Brain microvascular endothelial cell (primary cell): ENCODE data around the gene CATSPERB.

ENCODE experiments used
- DNase-seq: peaks from one replicate; pipeline ENCODE4 v3.0.0-alpha.2; 2020
- H3K27ac ChIP-seq: fragments of 250-450 bp; sonication (Bioruptor Pico); 2 replicates; pipeline ENCODE4 v1.5.1; 2020; ENCODE audit warnings: mild to moderate bottlenecking, moderate library complexity
- H3K27me3 ChIP-seq: fragments of 250-450 bp; sonication (Bioruptor Pico); replicated peaks from 2 replicates; pipeline ENCODE4 v1.5.1; 2020; ENCODE audit warnings: mild to moderate bottlenecking
- H3K36me3 ChIP-seq: fragments of 250-450 bp; sonication (Bioruptor Pico); replicated peaks from 2 replicates; pipeline ENCODE4 v1.5.1; 2020; ENCODE audit warnings: mild to moderate bottlenecking
- H3K4me3 ChIP-seq: 2 replicates; pipeline ENCODE4 v1.5.1; 2011; ENCODE audit warnings: low read depth, mild to moderate bottlenecking, control low read depth, low read length, moderate library complexity
- in situ Hi-C: cut with HindIII; loops from 2 replicates; pipeline ENCODE4 v1.10.0; 2017; ENCODE audit warnings: low sequenced_read_pairs, low pct_ligation_motif_present
- TF ChIP-seq, protein P1 (sequence below): IDR thresholded peaks from 2 replicates; pipeline ENCODE4 v1.5.1; 2011; ENCODE audit warnings: low read depth, mild to moderate bottlenecking, moderate library complexity, low read length, control low read depth, inconsistent platforms; ENCODE audit errors: missing control alignments

The CATSPERB gene

DNA sequence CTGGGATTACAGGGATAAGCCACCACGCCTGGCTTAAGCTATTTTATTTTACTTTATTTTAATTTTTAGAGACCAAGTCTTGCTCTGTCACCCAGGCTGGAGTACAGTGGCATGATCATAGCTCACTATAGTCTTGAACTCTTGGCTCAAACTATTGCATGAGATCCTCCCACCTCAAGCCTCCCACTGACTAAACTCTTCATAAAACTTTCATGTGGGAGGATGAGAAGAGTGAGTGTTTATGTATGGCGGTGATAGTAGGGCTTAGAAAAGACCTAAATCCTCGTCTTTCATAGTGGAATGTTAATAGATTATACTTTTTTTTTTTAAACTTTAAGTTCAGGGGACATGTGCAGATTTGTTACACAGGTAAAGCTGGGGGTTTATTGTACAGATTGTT lies 198.3 kb downstream of the CATSPERB start:
- in situ Hi-C loops: no loop called here
- H3K27ac ChIP-seq: no peak overlapping the region
- H3K27me3 ChIP-seq: no peaks in the 10 kb centered on the region
- no peaks in the 10 kb centered on the region for H3K36me3 ChIP-seq
- no peak overlapping the region for H3K4me3 ChIP-seq
- no peak for DNase-seq
- TF ChIP-seq, protein P1, sequence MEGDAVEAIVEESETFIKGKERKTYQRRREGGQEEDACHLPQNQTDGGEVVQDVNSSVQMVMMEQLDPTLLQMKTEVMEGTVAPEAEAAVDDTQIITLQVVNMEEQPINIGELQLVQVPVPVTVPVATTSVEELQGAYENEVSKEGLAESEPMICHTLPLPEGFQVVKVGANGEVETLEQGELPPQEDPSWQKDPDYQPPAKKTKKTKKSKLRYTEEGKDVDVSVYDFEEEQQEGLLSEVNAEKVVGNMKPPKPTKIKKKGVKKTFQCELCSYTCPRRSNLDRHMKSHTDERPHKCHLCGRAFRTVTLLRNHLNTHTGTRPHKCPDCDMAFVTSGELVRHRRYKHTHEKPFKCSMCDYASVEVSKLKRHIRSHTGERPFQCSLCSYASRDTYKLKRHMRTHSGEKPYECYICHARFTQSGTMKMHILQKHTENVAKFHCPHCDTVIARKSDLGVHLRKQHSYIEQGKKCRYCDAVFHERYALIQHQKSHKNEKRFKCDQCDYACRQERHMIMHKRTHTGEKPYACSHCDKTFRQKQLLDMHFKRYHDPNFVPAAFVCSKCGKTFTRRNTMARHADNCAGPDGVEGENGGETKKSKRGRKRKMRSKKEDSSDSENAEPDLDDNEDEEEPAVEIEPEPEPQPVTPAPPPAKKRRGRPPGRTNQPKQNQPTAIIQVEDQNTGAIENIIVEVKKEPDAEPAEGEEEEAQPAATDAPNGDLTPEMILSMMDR: no peak
